ENCODE results near the gene CPT1B. TPM values are rescaled to one million over a fixed set of nuclear protein-coding genes. Genes with fewer than 3 reads are reported as not detected.

The CPT1B gene
- total and polyA plus RNA-seq, 7 donors, result 1.4 to 22.6 (median 5.0) TPM

DNA sequence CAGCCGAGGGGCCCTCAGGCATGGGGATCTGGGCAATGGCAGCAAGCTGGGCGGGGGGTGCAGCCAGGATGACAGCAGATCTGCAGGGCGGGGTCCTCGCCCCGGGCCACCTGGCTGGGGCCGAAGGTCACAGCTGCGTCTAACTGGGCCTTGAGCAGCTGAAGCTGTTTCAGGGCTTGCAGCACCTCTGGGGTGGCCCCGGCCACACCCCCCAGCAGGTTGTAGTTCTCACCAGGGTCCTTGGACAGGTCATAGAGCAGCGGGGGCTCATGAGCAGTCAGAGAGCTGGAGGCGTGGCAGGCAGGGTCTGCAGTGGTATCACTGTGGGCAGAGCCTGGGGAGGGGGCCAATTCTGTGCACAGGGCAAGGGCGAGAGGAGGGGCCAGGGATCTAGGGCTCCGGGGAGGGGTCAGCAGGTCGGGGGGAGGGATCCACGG is 46.9 kb upstream of the CPT1B start:
- intact Hi-C loops (cut with DNase I), result loop anchor here (5.0 kb wide), 4 partner anchors 43 to 383 kb away; partner anchors contain the start of genes CHKB and SCO2
- TF ChIP-seq POLR2AphosphoS5 (IDR thresholded peaks at IDR 0.05) (no peak), POLR2A (IDR thresholded peaks at IDR 0.05) (no peak), EP300 (IDR thresholded peaks at IDR 0.05) (no peak)
- TF ChIP-seq, protein P1, sequence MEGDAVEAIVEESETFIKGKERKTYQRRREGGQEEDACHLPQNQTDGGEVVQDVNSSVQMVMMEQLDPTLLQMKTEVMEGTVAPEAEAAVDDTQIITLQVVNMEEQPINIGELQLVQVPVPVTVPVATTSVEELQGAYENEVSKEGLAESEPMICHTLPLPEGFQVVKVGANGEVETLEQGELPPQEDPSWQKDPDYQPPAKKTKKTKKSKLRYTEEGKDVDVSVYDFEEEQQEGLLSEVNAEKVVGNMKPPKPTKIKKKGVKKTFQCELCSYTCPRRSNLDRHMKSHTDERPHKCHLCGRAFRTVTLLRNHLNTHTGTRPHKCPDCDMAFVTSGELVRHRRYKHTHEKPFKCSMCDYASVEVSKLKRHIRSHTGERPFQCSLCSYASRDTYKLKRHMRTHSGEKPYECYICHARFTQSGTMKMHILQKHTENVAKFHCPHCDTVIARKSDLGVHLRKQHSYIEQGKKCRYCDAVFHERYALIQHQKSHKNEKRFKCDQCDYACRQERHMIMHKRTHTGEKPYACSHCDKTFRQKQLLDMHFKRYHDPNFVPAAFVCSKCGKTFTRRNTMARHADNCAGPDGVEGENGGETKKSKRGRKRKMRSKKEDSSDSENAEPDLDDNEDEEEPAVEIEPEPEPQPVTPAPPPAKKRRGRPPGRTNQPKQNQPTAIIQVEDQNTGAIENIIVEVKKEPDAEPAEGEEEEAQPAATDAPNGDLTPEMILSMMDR (IDR thresholded peaks at IDR 0.05), result no peak
- Histone ChIP-seq H3K4me3 (no peak overlapping the region), H3K27me3 (peaks cover 0 to 14% (median 9%) of the 10 kb centered on the region in 3 donors), H3K36me3 (no peaks in the 10 kb centered on the region), H3K9me3 (no peaks in the 10 kb centered on the region), H3K27ac (no peak overlapping the region), H3K4me1 (peaks cover 0 to 30% (median 21%) of the 10 kb centered on the region in 4 donors)
- WGBS, 2 donors, result 36 to 77% methylated on average over 14 of the region's 14 CpGs
- no peak for DNase-seq

DNA sequence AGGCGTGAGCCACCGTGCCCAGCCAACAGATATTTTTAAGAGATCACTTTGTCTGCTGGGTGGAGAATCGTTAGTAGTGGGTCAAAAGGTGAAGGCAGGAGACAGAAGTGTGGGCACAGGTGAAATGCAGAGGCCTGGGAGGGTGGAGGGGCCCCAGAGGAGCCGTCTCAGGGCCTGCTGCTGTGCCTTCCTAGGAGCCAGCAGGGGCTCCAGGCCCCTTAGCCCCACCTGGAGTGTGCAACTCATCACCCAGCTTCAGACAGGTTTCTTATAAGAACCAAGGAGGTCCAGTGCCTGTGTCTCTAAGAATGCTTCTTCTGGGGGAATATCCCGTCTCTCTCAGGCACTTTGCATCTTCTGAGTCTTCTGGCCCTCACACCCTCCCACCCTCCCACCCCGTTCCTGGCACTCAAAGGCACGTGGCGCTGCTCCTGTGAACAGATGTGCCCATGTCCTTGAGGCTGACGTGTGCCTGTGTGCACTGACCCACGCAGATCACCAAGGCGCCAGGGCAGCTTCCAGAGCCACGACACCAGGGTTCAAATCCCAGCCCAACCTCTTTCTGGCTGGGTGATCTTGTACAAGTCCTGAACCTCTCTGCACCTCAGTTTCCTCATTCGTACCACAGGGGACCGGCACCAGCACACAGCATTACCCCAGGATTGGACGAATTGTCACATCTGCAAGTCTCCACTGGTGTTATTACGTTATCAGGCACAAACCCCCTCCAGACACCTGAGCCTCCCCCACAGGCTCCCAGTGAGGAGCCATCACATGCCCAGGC is 46.3 kb upstream of the CPT1B start:
- no peaks in the 10 kb centered on the region for H3K9me3 ChIP-seq
- no peak overlapping the region for H3K27ac ChIP-seq
- peaks cover 0 to 20% (median 14%) of the 10 kb centered on the region in 3 donors for H3K27me3 ChIP-seq
- H3K4me3 ChIP-seq, result no peak overlapping the region
- no peak for TF ChIP-seq POLR2A (IDR thresholded peaks at IDR 0.05)
- no peak for TF ChIP-seq EP300 (IDR thresholded peaks at IDR 0.05)
- TF ChIP-seq, protein P1 (IDR thresholded peaks at IDR 0.05), result no peak
- TF ChIP-seq POLR2AphosphoS5 (IDR thresholded peaks at IDR 0.05), result no peak
- H3K4me1 ChIP-seq, result peaks cover 0 to 33% (median 24%) of the 10 kb centered on the region in 4 donors
- intact Hi-C loops (cut with DNase I), result loop anchor here (5.0 kb wide), 5 partner anchors 42 to 382 kb away; partner anchors contain the start of genes CHKB and SCO2
- 85 to 86% methylated on average over 16 of the region's 16 CpGs for WGBS, 2 donors
- no peak for DNase-seq
- no peaks in the 10 kb centered on the region for H3K36me3 ChIP-seq

DNA sequence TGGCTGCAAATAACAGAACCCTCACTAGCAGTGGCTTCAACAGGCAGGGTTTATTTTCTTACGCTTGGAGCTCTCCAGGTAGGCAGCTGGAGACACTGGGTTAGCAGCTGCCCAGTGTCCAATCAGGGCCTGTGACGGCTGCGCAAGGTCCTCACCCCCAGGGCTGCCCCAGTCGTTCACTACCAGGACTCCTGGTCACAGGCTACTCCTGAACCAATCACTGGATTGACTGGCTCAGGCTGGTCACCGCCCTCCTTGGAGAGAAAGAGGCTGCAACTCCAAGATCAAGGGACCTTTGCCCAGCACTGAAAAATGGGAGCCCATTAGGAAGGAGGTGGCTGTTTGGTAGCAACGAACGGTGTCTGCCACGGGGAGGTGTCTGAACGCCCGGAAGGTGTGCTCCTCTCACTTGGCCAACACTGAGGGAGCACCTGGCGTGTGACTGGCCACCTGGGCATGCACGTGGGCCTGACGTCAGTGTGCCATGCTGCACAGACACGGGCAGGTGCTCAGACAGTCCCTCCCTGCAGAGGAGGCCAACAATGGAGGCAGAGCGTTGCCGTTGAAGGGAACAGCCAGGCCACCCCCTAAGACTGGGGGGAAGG is 44.6 kb upstream of the CPT1B start:
- Histone ChIP-seq H3K4me1 (peaks cover 0 to 26% (median 17%) of the 10 kb centered on the region in 4 donors), H3K27me3 (peaks cover 0 to 36% (median 20%) of the 10 kb centered on the region in 3 donors), H3K4me3 (no peak overlapping the region), H3K36me3 (no peaks in the 10 kb centered on the region), H3K27ac (peak overlapping the region in 1 of 4 donors; percentile 27), H3K9me3 (no peaks in the 10 kb centered on the region)
- intact Hi-C loops (cut with DNase I), result loop anchor here (5.0 kb wide), 1 partner anchor 81 kb away; no protein-coding TSS in a partner anchor
- 16 to 60% methylated on average over 16 of the region's 16 CpGs for WGBS, 2 donors
- peak; percentile 58 for DNase-seq
- TF ChIP-seq POLR2A (IDR thresholded peaks at IDR 0.05) (no peak), POLR2AphosphoS5 (IDR thresholded peaks at IDR 0.05) (no peak), EP300 (IDR thresholded peaks at IDR 0.05) (no peak)
- TF ChIP-seq, protein P1 (IDR thresholded peaks at IDR 0.05), result no peak

DNA sequence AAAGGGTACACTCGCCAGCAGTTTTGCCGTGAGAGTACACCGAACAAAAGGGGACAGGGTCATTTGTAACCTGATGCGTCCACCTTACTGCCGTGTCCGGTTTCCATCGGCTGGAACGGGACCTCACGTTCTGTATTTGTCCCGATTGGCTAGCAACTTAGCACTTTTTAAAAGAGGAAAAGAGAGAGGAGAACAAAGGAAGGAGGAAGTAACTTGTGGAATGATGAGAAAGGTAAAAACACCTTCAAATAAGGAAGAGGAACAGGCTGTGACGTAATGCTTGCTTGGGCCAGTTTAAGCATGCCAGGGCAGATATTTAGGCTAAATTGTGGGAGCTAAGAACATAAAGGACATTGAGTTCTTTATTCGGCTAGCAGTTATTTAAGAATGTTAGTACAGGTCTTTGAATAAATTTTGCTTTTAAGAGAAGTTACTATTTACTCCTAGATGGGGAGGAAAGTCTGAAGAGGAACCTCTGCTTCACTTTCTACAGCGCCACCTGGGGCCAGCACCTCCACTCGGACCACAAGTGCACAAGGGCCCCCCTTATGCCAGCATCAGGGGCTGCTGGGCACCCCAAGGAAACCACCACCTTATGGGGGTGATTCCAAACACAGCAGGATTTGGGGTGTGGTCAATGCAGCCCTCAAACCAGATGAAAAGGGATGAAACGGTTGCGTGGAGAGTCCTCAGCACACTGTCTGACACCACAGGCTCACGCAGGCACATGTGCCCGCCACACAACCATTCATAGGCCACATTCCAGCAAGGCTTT is 43.9 kb upstream of the CPT1B start:
- DNase-seq, result no peak
- WGBS, 2 donors, result 14 to 15% methylated on average over 18 of the region's 18 CpGs
- no peak overlapping the region for H3K4me3 ChIP-seq
- H3K27ac ChIP-seq, result peak overlapping the region in 1 of 4 donors; percentile 27
- H3K36me3 ChIP-seq, result no peaks in the 10 kb centered on the region
- no peaks in the 10 kb centered on the region for H3K9me3 ChIP-seq
- no peak for TF ChIP-seq POLR2AphosphoS5 (IDR thresholded peaks at IDR 0.05)
- TF ChIP-seq EP300 (IDR thresholded peaks at IDR 0.05), result no peak
- TF ChIP-seq, protein P1 (IDR thresholded peaks at IDR 0.05), result no peak
- no peak for TF ChIP-seq POLR2A (IDR thresholded peaks at IDR 0.05)
- intact Hi-C loops (cut with DNase I), result loop anchor here (5.0 kb wide), 1 partner anchor 80 kb away; no protein-coding TSS in a partner anchor
- peaks cover 0 to 39% (median 20%) of the 10 kb centered on the region in 3 donors for H3K27me3 ChIP-seq
- peaks cover 0 to 21% (median 12%) of the 10 kb centered on the region in 4 donors for H3K4me1 ChIP-seq

Measured in sigmoid colon (tissue), 7 donors.